IMR-90 (cell line): ENCODE measurements around the gene EIF2B5. TPM values are rescaled to one million over a fixed set of nuclear protein-coding genes. Genes with fewer than 3 reads are reported as not detected.

Experiments used
- ATAC-seq: fragments of 200-7000 bp; cut with Tn5 transposase; 2 replicates; pipeline ENCODE4 v1.9.1; 2020; ENCODE audit warnings: low read depth, mild to moderate bottlenecking, moderate library complexity
- BruUV-seq: library from RNA; stranded (reverse); fragments of 400-500 nt; replicated peaks from 2 replicates; lab custom pipeline; 2021; lab: Mats Ljungman, UMichigan
- CTCF ChIA-PET: fragments of 300-600 bp; formaldehyde crosslinking; extraction: SDS; loops from one replicate; lab custom pipeline; 2021; ENCODE audit warnings: antibody characterized with exemption; lab: Yijun Ruan, JAX
- POLR2A ChIA-PET: fragments of 300-600 bp; sonication (Branson Sonifier 250); formaldehyde crosslinking; loops from one replicate; lab custom pipeline; 2022; ENCODE audit warnings: antibody characterized with exemption; ENCODE audit not compliant: unreplicated experiment; lab: Charles Lee
- DNase-seq: peaks from one replicate; pipeline ENCODE4 v3.0.0; 2013
- H2AFZ ChIP-seq: replicated peaks from 2 replicates; pipeline ENCODE3; 2013; ENCODE audit warnings: low read length, mild to moderate bottlenecking; ENCODE audit not compliant: poor library complexity
- H2AK5ac ChIP-seq: 2 replicates; pipeline ENCODE4 v1.6.1; 2013; ENCODE audit warnings: low read depth, low read length, inconsistent platforms
- H2AK9ac ChIP-seq: replicated peaks from 2 replicates; pipeline ENCODE3; 2013; ENCODE audit warnings: mild to moderate bottlenecking, low read depth, low read length, moderate library complexity; ENCODE audit not compliant: poor library complexity
- H2BK120ac ChIP-seq: 2 replicates; pipeline ENCODE4 v1.6.1; 2013; ENCODE audit warnings: low read depth, low read length, inconsistent platforms
- H2BK15ac ChIP-seq: 3 replicates; pipeline ENCODE4 v1.6.1; 2013; ENCODE audit warnings: low read depth, low read length, inconsistent platforms
- H2BK20ac ChIP-seq: 2 replicates; pipeline ENCODE4 v1.6.1; 2013; ENCODE audit warnings: low read depth, mild to moderate bottlenecking, inconsistent platforms, low read length, moderate library complexity
- H2BK5ac ChIP-seq: 2 replicates; pipeline ENCODE4 v1.6.1; 2013; ENCODE audit warnings: mild to moderate bottlenecking, low read depth, low read length, inconsistent platforms; ENCODE audit not compliant: poor library complexity, severe bottlenecking
- H3K14ac ChIP-seq: replicated peaks from 2 replicates; pipeline ENCODE4 v1.6.1; 2013; ENCODE audit warnings: low read depth, low read length, inconsistent platforms
- H3K18ac ChIP-seq: 2 replicates; pipeline ENCODE4 v1.6.1; 2013; ENCODE audit warnings: low read depth, low read length, control low read depth
- H3K23ac ChIP-seq: 2 replicates; pipeline ENCODE4 v1.6.1; 2013; ENCODE audit warnings: low read depth, low read length, inconsistent platforms
- H3K27ac ChIP-seq: 2 replicates; pipeline ENCODE4 v1.5.1; 2013; ENCODE audit warnings: mild to moderate bottlenecking, control low read depth, low read length; ENCODE audit not compliant: insufficient read depth
- H3K27me3 ChIP-seq: 2 replicates; pipeline ENCODE4 v1.6.1; 2013; ENCODE audit warnings: low read length; ENCODE audit not compliant: control insufficient read depth, insufficient read depth
- H3K36me3 ChIP-seq: 2 replicates; pipeline ENCODE4 v1.6.1; 2013; ENCODE audit warnings: low read length, mixed read lengths; ENCODE audit not compliant: control insufficient read depth, insufficient read depth
- H3K4ac ChIP-seq: 2 replicates; pipeline ENCODE4 v1.6.1; 2013; ENCODE audit warnings: low read depth, low read length, inconsistent platforms
- H3K4me1 ChIP-seq: 2 replicates; pipeline ENCODE4 v1.6.1; 2013; ENCODE audit warnings: low read length, mixed read lengths; ENCODE audit not compliant: control insufficient read depth, insufficient read depth
- H3K4me2 ChIP-seq: 2 replicates; pipeline ENCODE4 v1.6.1; 2013; ENCODE audit warnings: low read depth, mild to moderate bottlenecking, control low read depth, low read length, moderate library complexity
- H3K4me3 ChIP-seq: 2 replicates; pipeline ENCODE4 v1.5.1; 2013; ENCODE audit warnings: low read depth, mild to moderate bottlenecking, control low read depth, low read length, moderate library complexity; ENCODE audit not compliant: insufficient read depth
- H3K56ac ChIP-seq: 2 replicates; pipeline ENCODE4 v1.6.1; 2013; ENCODE audit warnings: low read length, inconsistent platforms; ENCODE audit not compliant: insufficient read depth; ENCODE audit errors: extremely low read depth
- H3K79me1 ChIP-seq, 2 experiments: 2 replicates each; pipeline ENCODE4 v1.6.1; 2013; ENCODE audit warnings: low read length in 2 of 2, inconsistent platforms in 1 of 2, low read depth in 1 of 2
- H3K9ac ChIP-seq: 2 replicates; pipeline ENCODE4 v1.6.1; 2013; ENCODE audit warnings: low read depth, low read length, control low read depth
- H3K9me1 ChIP-seq: 2 replicates; pipeline ENCODE4 v1.6.1; 2013; ENCODE audit warnings: low read length, inconsistent platforms; ENCODE audit not compliant: insufficient read depth
- H3K9me3 ChIP-seq: 2 replicates; pipeline ENCODE4 v1.6.1; 2013; ENCODE audit warnings: low read length; ENCODE audit not compliant: control insufficient read depth, insufficient read depth
- H4K20me1 ChIP-seq: 2 replicates; pipeline ENCODE4 v1.6.1; 2013; ENCODE audit warnings: low read length, inconsistent platforms; ENCODE audit not compliant: insufficient read depth
- H4K5ac ChIP-seq: 2 replicates; pipeline ENCODE4 v1.6.1; 2013; ENCODE audit warnings: mild to moderate bottlenecking, low read depth, low read length, control low read depth
- H4K8ac ChIP-seq, 2 experiments: 2 replicates each; pipeline ENCODE4 v1.6.1; 2013; ENCODE audit warnings: low read depth in 2 of 2, low read length in 2 of 2, control low read depth in 1 of 2, inconsistent platforms in 1 of 2
- H4K91ac ChIP-seq: 2 replicates; pipeline ENCODE4 v1.6.1; 2013; ENCODE audit warnings: low read depth, low read length, inconsistent platforms; ENCODE audit not compliant: insufficient read depth
- CEBPB ChIP-seq: IDR thresholded peaks from 2 replicates; pipeline ENCODE4 v1.6.1; 2012; ENCODE audit warnings: low read depth, low read length, improper control_type of control experiment
- CHD1 ChIP-seq: IDR thresholded peaks from 2 replicates; pipeline ENCODE4 v1.6.1; 2012; ENCODE audit warnings: low read depth, low read length, improper control_type of control experiment
- FOS ChIP-seq: fragments of 150-350 bp; IDR thresholded peaks from 2 replicates; pipeline ENCODE4 v1.6.1; 2016; ENCODE audit warnings: low read depth, low read length
- MAFK ChIP-seq: IDR thresholded peaks from 2 replicates; pipeline ENCODE4 v1.6.1; 2012; ENCODE audit warnings: low read depth, low read length, improper control_type of control experiment
- MAZ ChIP-seq: IDR thresholded peaks from 2 replicates; pipeline ENCODE4 v1.6.1; 2012; ENCODE audit warnings: low read depth, mild to moderate bottlenecking, low read length, improper control_type of control experiment, moderate library complexity, borderline replicate concordance
- MXI1 ChIP-seq: IDR thresholded peaks from 2 replicates; pipeline ENCODE4 v1.6.1; 2012; ENCODE audit warnings: low read depth, mild to moderate bottlenecking, low read length, moderate library complexity, borderline replicate concordance
- NFE2L2 ChIP-seq: fragments of 150-350 bp; IDR thresholded peaks from 2 replicates; pipeline ENCODE4 v1.6.1; 2016; ENCODE audit warnings: low read depth, mild to moderate bottlenecking, low read length
- POLR2A ChIP-seq: IDR thresholded peaks from 2 replicates; pipeline ENCODE4 v1.6.1; 2012; ENCODE audit warnings: mild to moderate bottlenecking, low read depth, low read length
- RAD21 ChIP-seq: IDR thresholded peaks from 2 replicates; pipeline ENCODE4 v1.6.1; 2012; ENCODE audit warnings: low read length, improper control_type of control experiment
- RCOR1 ChIP-seq: IDR thresholded peaks from 2 replicates; pipeline ENCODE4 v1.6.1; 2012; ENCODE audit warnings: mild to moderate bottlenecking, low read length, improper control_type of control experiment; ENCODE audit not compliant: insufficient replicate concordance
- RFX5 ChIP-seq: IDR thresholded peaks from 2 replicates; pipeline ENCODE4 v1.8.0; 2012; ENCODE audit warnings: low read depth, mild to moderate bottlenecking, low read length, moderate library complexity
- SMC3 ChIP-seq: fragments of 150-350 bp; IDR thresholded peaks from 2 replicates; pipeline ENCODE4 v1.6.1; 2016; ENCODE audit warnings: low read depth, mild to moderate bottlenecking, antibody characterized with exemption, low read length, moderate library complexity
- USF2 ChIP-seq: fragments of 150-350 bp; IDR thresholded peaks from 2 replicates; pipeline ENCODE4 v1.6.1; 2017; ENCODE audit warnings: mild to moderate bottlenecking, antibody characterized with exemption, low read length, low read depth
- WGBS, 2 experiments: methylation state at CpG; one replicate each; pipeline versions ENCODE4 v1.1.5 to v1.1.7; 2013; ENCODE audit warnings: missing lambda C conversion rate in 2 of 2; ENCODE audit not compliant: insufficient read length in 1 of 2; ENCODE audit errors: extremely low coverage in 2 of 2; 5-methylcytosine and 5-hydroxymethylcytosine counted together
- dilution Hi-C: fragments of 300-500 bp; cut with HindIII; formaldehyde crosslinking; loops from one replicate; pipeline ENCODE4 v1.14.3; 2018; ENCODE audit warnings: low sequenced_read_pairs; ENCODE audit not compliant: unreplicated experiment
- in situ Hi-C: fragments of 300-500 bp; cut with MboI; formaldehyde crosslinking; loops from 3 replicates; pipeline ENCODE4 v1.14.3; 2019; ENCODE audit warnings: low sequenced_read_pairs, inconsistent platforms, mixed read lengths
- intact Hi-C: fragments of 100-400 bp; cut with micrococcal nuclease; formaldehyde crosslinking; loops from 2 replicates; pipeline ENCODE4 v1.10.0; 2022
- polyA plus RNA-seq, 3 experiments: library from polyadenylated mRNA; depleted of rRNA; stranded (reverse); fragments of >200 nt; gene quantifications; 2 replicates each; pipeline ENCODE4 v1.2.3, GENCODE V29; 2012; ENCODE audit warnings: low replicate concordance in 1 of 3
- total RNA-seq: library from RNA; depleted of rRNA; stranded (reverse); fragments of >200 nt; gene quantifications from 2 replicates; pipeline ENCODE4 v1.2.3, GENCODE V29; 2012
- TF ChIP-seq, protein P1 (sequence below): conservative IDR thresholded peaks from 2 replicates; pipeline ENCODE4 v1.5.1; 2012; ENCODE audit warnings: mild to moderate bottlenecking, low read depth, low read length, improper control_type of control experiment
- TF ChIP-seq, protein P2 (sequence below): fragments of 150-350 bp; IDR thresholded peaks from 2 replicates; pipeline ENCODE4 v1.6.1; 2016; ENCODE audit warnings: low read depth, mild to moderate bottlenecking, low read length, moderate library complexity, borderline replicate concordance

EIF2B5 gene
- total and polyA plus RNA-seq, 2 of the 4 experiments (the other 2 are of a cell fraction): 31.7 to 37.6 TPM

DNA sequence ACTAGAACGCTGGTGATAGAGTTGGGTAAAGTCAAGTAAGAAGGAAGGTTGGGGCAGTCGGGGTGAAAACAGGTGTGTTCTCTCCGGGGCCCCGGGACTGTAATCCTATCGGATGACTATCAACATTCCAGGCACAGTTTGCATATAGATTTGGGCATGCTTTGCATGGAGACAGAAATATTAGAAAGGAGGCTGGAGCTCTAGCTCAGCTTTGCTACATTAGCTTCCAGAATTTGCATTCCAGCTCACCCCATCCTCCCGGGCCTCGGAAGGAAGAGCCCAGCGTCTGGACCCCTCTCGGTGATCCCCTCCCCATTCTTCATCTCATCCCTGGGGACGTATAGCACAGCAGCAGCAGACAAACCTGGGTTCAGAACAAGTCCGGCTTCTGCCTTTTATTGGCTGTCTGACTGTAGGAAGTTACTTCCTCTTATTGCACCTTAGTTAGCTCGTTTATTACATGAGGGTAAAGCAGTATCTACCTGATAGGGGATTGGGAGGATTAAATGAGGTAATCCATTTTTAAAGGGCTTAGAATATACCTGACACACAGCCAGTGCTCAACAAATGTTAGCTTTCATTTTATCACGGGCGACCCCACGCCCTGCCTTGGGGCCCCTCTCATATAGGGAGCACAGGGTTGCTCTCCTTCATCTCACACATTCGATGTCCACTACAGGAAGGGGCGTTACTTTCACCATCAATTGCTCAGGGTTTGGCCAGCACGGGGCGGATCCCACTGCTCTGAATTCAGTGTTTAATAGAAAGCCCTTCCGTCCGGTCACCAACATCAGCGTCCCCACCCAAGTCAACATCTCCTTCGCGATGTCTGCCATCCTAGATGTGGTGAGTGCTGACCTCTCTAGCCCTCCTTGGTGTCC lies 35.1 kb upstream of the EIF2B5 start:
- Histone ChIP-seq H3K9me1 (no peaks in the 10 kb centered on the region), H2BK20ac (no peak overlapping the region), H3K14ac (no peak overlapping the region), H3K79me1 (no peaks in the 10 kb centered on the region), H3K18ac (no peak overlapping the region), H2BK15ac (no peak overlapping the region), H2BK120ac (no peak overlapping the region), H3K4me1 (peaks cover 1% of the 10 kb centered on the region; the same call in 1 of the 2 replicates), H4K91ac (no peak overlapping the region), H3K9ac (no peak overlapping the region), H4K20me1 (no peaks in the 10 kb centered on the region), H2AK9ac (no peak overlapping the region), H4K5ac (no peak overlapping the region), H3K36me3 (no peaks in the 10 kb centered on the region), H3K23ac (no peak overlapping the region), H3K4me3 (no peak overlapping the region), H3K27me3 (peaks cover 8% of the 10 kb centered on the region), H2AFZ (no peak overlapping the region), H3K56ac (no peak overlapping the region), H3K27ac (no peak overlapping the region), H3K4ac (no peak overlapping the region), H2AK5ac (no peak overlapping the region), H2BK5ac (no peak overlapping the region), H3K4me2 (no peak overlapping the region), H3K9me3 (0 out of 2 replicates have a peak, but pooled peaks cover 3% of the 10 kb centered on the region), H4K8ac (no peak overlapping the region)
- ATAC-seq (no peak), DNase-seq (no peak)
- CTCF ChIA-PET: no interaction called here
- POLR2A ChIA-PET: interaction anchor here (0.5 kb wide), 1 partner anchor 86 kb away, joined by 3 read pairs; no protein-coding TSS in a partner anchor
- intact Hi-C loops: no loop called here
- dilution Hi-C loops: no loop called here
- WGBS, 2 experiments: 59% methylated on average over 9 of the region's 24 CpGs; no CpG with 5 or more reads in 1 of the 2 experiments
- no TSS peak for BruUV-seq
- in situ Hi-C loops: no loop called here
- TF ChIP-seq RFX5 (no peak), MXI1 (no peak), CEBPB (no peak), CHD1 (no peak), MAZ (no peak), SMC3 (no peak), MAFK (no peak), NFE2L2 (no peak), USF2 (no peak), POLR2A (no peak), RCOR1 (no peak), FOS (no peak), RAD21 (no peak)
- TF ChIP-seq, protein P1, sequence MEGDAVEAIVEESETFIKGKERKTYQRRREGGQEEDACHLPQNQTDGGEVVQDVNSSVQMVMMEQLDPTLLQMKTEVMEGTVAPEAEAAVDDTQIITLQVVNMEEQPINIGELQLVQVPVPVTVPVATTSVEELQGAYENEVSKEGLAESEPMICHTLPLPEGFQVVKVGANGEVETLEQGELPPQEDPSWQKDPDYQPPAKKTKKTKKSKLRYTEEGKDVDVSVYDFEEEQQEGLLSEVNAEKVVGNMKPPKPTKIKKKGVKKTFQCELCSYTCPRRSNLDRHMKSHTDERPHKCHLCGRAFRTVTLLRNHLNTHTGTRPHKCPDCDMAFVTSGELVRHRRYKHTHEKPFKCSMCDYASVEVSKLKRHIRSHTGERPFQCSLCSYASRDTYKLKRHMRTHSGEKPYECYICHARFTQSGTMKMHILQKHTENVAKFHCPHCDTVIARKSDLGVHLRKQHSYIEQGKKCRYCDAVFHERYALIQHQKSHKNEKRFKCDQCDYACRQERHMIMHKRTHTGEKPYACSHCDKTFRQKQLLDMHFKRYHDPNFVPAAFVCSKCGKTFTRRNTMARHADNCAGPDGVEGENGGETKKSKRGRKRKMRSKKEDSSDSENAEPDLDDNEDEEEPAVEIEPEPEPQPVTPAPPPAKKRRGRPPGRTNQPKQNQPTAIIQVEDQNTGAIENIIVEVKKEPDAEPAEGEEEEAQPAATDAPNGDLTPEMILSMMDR: no peak
- TF ChIP-seq, protein P2, sequence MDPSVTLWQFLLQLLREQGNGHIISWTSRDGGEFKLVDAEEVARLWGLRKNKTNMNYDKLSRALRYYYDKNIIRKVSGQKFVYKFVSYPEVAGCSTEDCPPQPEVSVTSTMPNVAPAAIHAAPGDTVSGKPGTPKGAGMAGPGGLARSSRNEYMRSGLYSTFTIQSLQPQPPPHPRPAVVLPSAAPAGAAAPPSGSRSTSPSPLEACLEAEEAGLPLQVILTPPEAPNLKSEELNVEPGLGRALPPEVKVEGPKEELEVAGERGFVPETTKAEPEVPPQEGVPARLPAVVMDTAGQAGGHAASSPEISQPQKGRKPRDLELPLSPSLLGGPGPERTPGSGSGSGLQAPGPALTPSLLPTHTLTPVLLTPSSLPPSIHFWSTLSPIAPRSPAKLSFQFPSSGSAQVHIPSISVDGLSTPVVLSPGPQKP: no peak
